Pulmonary artery endothelial cell (primary cell): Measurements from ENCODE around the gene DNER. TPM values are rescaled to one million over a fixed set of nuclear protein-coding genes. Genes with fewer than 3 reads are reported as not detected.

ENCODE experiments used
- DNase-seq: peaks from one replicate; pipeline ENCODE4 v3.0.0-alpha.2; 2011; ENCODE audit warnings: low read depth, low spot score
- total RNA-seq: library from RNA; depleted of rRNA; stranded (reverse); fragments of >200 nt; gene quantifications from 2 replicates; pipeline ENCODE4 v1.2.3, GENCODE V29; 2014

DNER gene
- total RNA-seq, 1 donor from 2014 or later: 0.07 TPM

DNA sequence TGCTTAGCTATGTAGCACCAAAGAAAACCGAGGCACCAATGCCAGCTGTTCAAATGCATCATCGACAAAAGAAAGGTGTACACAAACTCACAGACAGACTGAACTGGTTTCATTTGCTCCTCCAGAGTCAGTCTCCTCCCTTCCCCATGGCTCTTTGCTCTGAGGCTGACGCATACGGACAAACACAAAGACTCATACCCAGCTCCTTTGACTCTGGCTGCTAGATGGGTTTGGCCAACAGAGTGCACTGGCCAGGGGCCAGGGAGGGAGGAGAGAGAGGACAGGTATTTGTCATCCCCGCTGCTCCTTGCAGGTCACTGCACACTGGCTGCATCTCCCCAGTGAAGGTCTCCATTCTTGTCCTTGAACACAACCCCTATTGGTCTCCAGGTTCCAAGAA lies 40.7 kb downstream of the DNER start:
- DNase-seq: no peak

DNA sequence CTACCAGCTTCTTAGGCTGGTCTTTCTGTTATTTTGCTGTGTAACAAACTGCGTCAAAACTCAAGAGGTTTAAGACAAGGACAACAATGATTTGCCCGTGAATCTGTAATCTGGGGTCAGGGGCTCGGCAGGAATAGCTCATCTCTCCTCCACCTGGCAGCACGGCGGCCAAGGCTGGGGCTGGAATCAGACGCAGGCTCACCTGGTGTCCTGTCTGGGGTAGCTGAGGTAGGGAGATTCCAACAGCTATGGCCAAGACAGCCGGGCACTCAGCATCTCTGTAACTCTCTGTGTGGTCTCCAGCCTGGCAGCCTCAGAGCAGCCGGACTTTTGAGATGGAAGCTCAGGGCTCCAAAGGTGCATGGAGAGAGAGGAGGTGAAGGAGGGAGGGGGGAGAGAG lies 42.3 kb downstream of the DNER start:
- no peak for DNase-seq

DNA sequence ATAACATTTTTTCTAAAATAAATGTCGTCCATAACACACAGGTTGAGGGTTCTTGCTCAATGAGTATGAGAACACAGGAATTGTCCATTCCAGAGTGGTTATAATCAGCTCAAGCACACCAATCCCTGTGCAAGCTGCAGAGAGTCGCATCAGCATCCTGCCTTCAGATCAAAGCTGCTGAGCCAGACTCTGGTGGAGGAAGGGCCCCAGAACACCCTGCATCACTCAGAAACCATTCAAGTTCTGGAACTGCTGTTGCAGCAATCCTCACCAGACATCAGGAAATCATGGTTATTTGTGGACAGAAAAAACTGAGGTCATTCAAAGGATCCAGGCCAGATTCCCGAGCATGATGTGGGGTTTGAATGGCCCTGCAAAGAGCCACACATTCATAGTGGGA lies 44.5 kb downstream of the DNER start:
- DNase-seq: no peak

DNA sequence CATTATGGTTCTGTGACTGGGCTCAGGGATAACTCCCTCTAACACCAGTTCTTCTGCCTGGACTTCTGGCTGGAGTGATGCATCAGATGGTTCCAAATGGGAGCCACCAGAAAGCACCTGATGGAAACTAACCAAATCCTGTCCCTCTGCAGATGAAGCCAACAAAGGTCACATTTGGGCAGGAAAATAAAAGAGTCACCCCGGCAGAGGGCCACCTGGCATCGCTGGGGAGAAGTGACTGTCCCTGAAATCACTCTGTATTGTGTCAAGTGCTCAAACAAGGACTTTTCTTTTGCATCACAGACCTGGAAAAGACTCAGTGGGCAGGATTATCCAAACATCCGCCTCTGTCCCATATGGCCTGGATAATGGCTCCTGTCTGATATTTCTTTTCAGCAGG lies 47.5 kb downstream of the DNER start:
- no peak for DNase-seq

DNA sequence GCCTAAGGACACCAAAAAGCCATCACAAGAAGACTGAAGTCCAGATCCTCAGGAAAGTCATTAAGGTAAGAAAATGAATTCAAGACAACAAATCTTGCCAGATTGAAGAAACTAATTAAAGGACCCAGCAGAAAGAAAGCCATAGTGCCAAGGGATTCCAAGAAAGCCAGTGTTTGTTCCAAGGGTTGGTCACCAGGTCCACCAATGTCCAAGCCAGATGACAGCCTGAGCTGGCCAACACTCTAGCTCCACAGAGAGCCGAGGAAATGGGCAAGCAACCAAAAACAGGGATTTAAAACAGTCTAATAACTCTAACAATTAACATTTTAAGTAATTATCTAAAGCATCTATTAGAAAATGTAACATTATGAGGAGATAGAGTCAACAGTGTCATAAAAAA lies 49.2 kb downstream of the DNER start:
- no peak for DNase-seq

DNA sequence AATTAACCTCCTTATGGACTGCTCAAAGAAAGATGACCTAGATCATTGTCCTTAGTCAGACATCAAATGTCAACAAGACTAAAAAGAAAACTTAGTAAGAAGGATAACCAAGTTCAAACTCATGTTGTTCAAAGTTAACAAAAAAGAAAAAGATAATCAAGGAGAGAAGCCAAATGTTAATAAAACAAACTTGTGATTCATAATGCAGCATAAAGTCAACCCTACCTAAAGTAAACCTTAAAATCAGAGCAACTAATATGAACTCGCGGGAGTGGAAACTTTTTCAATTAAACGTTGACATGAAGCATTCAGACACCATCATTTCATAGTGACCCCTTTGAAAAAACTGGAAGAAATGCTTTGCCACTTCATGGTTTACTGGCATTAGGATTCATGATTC lies 52.9 kb downstream of the DNER start:
- no peak for DNase-seq

DNA sequence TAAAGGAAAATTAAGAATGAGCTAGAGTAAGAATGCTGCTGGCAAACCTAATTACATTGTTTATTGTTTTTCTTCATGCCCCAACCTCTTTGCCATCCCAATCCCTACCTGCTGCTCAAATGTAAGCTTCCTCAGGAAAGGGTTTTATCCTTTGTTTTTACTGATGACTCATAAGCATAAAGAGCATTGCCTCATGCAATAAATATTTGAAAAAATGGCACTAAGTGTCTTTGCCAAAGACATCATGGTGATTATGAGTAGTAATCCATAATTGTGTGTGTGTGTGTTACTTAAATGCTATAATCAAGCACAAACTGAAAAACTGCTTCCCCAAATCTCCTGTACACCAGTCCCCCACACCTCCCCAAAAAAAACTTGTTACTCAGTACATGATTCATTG lies 53.4 kb downstream of the DNER start:
- DNase-seq: no peak

DNA sequence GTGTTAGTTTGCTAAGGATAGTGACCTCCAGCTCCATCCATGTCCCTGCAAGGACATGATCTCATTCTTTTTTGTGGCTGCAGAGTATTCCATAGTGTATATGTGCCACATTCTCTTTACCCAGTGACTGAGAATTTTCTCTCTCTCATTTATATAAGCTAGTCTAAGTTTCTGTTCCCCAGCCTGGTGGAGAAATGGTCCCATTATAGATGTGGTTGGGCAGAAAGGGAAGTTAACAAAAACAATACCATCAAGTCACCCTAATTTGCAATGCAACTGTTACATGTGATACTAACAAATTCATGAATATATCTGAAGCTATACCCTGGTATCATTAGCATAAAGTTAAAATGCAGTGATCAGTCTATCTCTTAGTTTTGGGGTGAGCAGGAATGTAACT lies 54.0 kb downstream of the DNER start:
- DNase-seq: no peak

DNA sequence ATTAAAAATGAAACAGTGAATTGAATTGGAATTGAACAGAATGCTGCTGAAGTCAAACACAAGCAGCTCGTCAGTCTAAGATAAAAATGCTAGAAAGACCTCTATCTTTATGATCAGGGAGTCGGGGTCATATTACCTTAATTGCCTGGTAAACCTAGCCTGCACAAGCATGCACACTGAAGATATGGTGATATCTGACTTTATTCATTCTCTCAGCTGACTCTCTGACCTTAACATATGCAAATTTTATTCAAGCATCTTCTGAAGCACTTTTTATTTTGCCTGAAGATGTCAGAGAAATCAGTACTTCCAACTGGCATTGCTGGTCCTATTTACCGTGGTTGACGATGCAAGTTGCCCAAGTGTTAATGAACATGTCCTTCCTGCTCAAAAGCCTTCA lies 56.4 kb downstream of the DNER start:
- no peak for DNase-seq

DNA sequence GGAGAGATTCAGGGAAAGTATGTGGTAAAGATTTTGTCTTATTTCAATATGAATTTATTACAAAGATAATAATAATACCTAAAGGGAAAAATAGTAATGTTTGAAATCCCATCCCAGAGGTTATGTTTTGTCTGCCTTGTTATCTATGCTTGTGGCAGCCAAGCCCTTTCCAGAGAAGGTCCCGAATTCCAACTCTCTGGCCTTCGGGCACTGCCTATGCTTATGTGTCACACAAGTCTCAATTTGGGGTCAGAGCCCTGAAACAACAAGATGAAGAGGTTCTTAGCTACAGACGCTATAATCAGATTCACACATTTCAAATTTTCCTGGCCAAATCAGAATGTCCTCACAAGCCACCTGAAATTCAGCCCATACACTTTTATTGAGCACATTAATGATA lies 59.9 kb downstream of the DNER start:
- no peak for DNase-seq

DNA sequence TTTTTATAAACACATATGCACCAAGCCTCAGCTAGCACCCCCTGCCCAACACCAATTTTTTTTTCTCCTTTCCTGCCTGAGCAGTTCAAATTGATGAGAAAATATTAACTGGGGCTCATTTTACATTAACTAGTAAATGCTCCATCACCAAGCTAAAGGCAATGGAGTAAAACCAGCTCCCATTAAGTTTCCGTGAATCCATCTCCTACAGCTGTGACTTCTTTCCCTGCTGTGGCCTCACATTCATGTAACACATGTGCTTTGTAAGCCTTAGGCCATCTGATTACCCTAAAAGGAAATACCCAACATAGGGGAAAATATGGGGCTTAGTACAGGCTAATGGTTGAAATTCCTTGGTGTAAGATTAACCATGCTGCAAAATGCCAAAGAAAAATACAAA lies 60.8 kb downstream of the DNER start:
- DNase-seq: no peak

DNA sequence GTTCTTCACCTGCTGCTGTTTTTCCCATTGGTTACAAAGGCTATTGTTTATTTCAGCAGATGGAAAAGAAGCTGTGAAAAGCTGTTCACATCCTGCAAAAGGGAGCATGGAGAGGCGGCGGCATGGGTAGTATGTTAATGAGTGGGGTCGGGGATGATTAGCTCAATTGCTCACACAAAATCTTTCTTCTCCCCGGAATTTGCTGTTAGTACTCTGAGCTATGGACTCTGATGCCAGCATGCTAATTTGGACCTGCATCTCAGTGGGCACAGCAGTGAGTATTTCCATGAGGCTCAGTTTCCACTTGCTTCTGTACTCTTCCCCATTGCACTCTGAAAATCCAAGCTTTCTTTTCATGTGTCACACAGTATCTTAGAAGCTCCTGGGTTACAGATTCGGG lies 61.6 kb downstream of the DNER start:
- DNase-seq: no peak

DNA sequence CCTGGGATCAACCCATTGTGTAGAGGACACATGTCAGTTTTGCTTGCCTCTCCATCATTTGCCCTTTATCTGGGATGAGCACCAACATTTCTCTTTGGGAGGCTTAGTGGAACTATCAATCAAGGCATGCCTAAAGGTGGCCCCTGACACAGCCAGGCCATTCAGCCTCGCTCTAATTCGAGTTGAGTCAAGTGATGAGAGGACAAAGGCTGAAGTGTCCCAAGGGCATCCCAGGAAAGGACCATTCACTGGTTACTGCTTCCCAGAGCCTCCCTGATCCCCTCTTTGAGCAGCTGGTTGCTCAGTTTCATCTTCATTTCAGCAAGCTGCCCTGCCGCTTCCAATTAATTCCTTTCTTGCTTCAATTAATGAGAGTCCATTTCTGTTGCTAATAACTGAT lies 63.5 kb downstream of the DNER start:
- DNase-seq: no peak

DNA sequence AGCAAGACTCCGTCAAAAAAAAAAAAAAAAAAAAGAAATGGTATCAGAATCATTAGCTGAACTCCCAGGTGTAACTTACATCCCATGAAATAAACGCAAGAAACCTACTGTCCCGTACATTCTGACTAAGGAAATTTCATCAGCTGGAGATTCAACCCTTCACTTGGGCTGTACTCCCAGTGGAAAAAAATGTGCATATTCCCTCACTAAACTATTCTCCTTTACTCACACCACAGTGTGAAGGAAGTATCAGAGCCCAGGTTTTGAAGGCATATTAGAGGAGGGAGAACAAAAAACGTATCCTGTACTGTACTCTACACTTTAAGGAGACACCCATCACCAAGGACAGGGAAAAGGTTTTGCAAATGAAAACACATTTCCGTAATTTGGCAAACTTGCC lies 64.3 kb downstream of the DNER start:
- no peak for DNase-seq

DNA sequence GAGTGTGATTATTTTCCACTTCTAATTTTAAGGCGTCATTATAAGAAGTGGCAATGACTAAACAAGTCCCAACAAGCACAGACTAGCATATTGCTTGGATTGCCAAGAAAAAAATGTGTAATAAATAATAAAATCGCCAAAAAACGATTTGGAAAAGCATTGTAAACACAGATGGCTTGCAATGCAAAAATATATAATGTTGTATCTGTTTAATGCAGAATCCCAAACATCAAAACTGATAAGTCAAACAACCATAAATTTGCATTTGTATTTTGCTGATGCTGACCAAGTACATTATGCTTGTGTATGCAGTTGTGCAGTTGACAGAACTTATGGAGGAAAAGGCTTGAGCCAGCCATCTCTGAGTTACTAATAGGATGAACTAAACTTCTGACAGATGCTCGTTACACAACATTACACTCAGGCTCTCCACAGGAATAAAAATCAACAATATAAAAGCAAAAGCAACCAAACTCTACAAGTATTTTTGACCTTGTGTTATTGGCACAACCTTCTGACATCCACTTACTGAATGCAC lies 68.1 kb downstream of the DNER start:
- DNase-seq: no peak

DNA sequence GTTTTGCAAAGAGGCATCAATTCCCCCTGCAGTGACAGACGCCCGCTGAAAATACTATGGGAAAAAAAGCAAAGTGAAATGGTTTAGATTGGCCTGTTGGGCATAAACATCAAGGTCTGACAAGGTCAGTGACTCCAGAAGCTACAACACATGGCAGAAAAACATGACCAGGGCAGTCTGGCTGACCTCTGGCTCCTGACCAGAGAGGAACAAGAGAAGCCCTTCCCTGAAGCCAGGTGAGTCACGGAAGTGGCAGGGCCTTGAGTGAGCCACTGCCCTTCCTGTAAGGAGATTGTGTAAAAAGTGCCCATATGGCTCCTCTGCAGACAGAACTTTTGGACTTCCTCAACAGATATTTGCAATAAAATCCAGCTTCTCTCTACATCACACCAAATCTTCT lies 72.0 kb downstream of the DNER start:
- DNase-seq: no peak

DNA sequence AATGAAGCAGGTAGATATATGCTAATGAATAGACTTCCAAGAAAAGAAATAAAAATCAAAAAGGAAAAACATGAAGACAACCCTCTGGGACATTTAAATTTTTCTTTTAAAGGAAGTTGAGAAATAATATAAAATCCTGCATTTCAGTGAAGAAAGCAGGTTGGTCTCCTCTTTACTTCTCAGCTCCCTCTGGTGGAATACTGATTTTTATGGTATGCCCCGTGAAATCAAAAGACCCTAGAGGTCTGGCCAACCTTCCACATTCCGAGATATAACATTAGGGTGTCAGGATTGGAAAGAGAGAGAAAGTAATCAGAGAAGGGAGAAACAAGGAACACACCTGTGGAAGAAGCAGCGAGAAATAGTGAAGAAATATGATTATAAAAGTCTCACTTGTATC lies 72.7 kb downstream of the DNER start:
- DNase-seq: no peak

DNA sequence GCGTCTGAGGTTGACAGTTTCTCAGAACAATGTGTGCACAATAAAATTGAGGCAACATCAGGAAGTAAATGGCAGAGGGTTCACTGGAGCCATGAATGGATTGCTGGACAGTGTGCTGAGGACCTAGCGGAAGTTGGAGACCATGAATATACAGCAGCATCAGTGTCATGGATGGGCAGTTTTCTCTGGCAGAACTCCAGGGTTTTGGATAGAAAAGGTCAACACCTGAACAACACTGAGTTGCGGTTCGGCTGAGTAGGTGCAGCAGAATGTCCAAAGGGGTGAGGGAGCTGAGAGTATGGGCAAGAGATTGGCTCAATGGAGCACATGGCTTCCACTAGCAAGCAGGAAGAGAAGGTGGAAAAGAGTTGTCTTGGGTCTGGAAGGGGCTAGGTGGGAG lies 73.7 kb downstream of the DNER start:
- DNase-seq: no peak

DNA sequence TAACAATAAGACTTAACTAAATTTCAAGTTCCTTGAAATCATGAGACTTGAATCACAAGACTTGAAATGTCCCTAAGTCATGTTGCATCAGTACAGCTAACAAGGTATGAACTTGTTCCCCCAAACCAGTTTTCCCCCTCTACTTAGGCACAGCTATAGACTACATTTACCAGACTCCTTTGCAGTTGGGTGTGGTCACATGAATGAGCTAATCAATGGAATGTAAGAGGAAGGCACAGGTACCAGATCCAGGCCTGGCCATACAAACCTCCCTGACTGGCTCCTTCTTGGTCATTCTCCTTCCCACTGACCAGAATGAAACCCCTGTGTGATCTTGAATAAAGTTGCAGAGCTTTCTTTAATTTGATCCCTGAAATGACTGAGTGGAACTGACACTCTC lies 77.8 kb downstream of the DNER start:
- no peak for DNase-seq

DNA sequence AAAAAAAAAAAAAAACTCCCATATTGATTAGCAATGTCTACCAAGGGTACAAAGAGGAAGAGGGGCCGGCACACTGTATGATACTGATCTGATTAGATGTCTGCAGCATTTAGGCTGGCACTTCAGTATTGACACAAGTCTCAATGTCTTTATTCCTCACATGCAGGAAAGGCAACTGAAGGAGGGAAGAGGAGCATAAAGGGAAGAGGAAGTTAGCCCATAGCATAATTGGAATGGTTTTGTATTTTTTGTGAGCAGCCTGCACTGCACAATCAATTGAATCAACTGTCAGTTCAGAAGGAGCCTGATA lies 79.0 kb downstream of the DNER start:
- no peak for DNase-seq

DNA sequence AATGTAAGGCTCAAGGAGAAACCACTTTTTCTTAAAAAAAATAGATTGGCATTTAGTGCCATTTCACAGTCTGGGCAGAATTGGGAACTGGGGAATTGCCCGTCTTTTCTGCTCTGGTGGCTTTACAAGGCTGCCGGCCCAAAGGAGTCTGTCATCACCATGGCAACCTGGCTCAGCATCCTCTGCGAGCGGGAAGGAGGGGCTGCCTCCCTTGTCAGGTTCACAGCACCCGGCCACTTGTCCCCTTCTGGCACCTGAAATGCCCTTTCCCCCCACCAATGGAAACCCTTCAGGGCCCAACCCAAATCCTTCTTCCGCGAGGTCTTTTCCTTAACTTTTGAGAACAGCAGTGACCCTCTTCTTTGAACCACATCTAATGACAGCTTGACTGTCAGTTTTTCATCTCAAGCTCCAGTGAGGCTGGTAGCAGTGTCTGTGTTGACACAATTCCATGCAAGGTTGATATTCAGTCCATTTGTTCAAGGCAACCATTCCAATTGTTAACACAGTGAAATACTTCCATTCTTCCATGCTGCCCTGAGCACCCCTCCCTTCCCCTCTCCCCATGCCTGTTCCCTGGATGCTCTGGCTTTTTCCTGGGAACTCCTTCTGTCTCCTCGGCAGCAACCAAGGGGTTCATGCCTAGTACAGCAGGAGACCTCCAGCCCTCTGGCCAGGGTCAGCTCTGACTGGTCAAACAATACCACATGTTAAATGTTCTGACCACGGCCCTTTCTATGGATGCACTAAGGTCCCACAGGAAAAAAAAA lies 79.6 kb downstream of the DNER start:
- no peak for DNase-seq

DNA sequence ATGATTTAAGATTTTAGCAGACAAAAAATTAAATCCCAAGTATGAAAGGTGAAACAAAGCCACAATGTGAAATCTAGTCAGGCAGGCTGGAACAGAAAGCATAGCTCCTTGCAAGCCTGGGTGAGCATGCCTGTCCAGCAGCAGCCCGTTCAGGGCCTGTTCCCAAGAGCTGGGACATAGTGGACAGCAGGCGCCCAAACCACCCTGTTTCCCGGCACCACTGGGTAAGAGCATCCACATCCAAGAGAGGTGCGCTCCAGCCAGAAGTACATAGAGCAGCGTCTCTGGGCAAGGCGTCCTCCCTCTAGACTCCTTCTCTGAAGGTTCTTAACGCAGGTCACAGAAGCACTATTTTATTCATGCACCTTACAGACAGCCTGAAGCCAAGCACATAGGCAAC lies 80.8 kb downstream of the DNER start:
- no peak for DNase-seq

DNA sequence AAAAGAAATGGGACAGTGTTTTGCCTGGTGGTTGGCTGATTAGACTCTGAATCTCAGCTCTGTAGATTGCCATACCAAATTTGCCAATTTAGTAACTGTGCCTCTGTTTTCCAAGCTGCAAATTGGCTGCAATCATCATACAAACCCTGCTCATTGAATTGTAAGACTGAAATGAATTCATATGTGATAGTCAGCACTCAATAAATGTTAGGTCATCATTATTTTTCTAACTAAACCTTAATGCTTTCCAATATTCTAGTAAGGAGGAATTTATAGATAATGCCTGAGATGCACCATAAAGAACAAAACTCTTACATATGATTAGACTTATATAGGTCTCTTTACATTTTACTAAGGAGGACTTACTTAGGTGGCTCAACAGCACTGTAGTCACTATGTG lies 85.3 kb downstream of the DNER start:
- DNase-seq: no peak

DNA sequence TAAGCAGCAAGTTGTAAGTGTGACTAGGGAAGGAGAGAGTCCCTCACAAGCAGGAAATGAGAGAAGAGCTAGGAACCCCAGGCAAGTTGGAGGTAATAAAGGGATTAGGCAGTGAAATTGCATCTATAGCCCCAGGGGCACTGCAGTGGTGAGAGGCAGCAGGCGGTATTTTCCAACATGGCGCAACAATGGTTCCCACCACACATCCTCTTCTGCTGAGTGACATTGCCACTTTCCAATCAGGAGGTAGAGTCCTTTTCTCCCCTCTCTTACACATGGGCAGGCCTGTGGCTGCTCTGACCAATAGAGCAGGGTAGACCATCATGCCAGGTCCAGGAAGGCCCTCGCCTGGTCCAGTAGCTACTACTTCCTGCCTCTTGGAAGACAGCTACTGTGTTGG lies 86.6 kb downstream of the DNER start:
- DNase-seq: no peak
